HG03565 (cell line): Measurements from ENCODE around the gene GSE1.

ENCODE experiments used
- ATAC-seq: cut with Tn5 transposase; IDR thresholded peaks from one replicate; pipeline ENCODE4 v1.9.1; 2021; ENCODE audit warnings: mild to moderate bottlenecking, moderate library complexity; ENCODE audit not compliant: unreplicated experiment

Gene GSE1

GRCh38 chr16:85631802-85632393, 18.8 kb downstream of the GSE1 start:
- no peak for ATAC-seq

GRCh38 chr16:85632709-85633437, 19.8 kb downstream of the GSE1 start:
- no peak for ATAC-seq

- no peak for ATAC-seq
These were observed 20.3 kb downstream of the GSE1 start for GRCh38 chr16:85633438-85633743.

- ATAC-seq: no peak
These were observed 20.8 kb downstream of the GSE1 start for GRCh38 chr16:85633888-85634287.

GRCh38 chr16:85634747-85635544, 21.8 kb downstream of the GSE1 start:
- ATAC-seq: no peak

- ATAC-seq: no peak
These were observed 22.5 kb downstream of the GSE1 start for GRCh38 chr16:85635545-85636140.

- no peak for ATAC-seq
These were observed 23.2 kb downstream of the GSE1 start for GRCh38 chr16:85636234-85636812.

- ATAC-seq: no peak
These were observed 24.1 kb downstream of the GSE1 start for GRCh38 chr16:85637061-85637807.

GRCh38 chr16:85637808-85638647, 24.9 kb downstream of the GSE1 start:
- no peak for ATAC-seq

- no peak for ATAC-seq
These were observed 25.7 kb downstream of the GSE1 start for GRCh38 chr16:85638695-85639409.

GRCh38 chr16:85639529-85640253, 26.6 kb downstream of the GSE1 start:
- ATAC-seq: no peak

GRCh38 chr16:85640254-85640558, 27.1 kb downstream of the GSE1 start:
- ATAC-seq: no peak

GRCh38 chr16:85640585-85640984, 27.5 kb downstream of the GSE1 start:
- ATAC-seq: no peak

GRCh38 chr16:85641305-85641704, 28.2 kb downstream of the GSE1 start:
- no peak for ATAC-seq

- ATAC-seq: no peak
These were observed 28.7 kb downstream of the GSE1 start for GRCh38 chr16:85641776-85642176.

GRCh38 chr16:85642762-85643358, 29.7 kb downstream of the GSE1 start:
- ATAC-seq: no peak

- ATAC-seq: no peak
These were observed 30.5 kb downstream of the GSE1 start for GRCh38 chr16:85643631-85644030.

GRCh38 chr16:85644093-85644712, 31.1 kb downstream of the GSE1 start:
- no peak for ATAC-seq
